ENCODE data around the gene OR6X1.
"Not testable (repeated sequence)": the region's sequence is repeated elsewhere in the genome, so short reads cannot be mapped to it uniquely, and the experiment has no call there.

Gene OR6X1

DNA sequence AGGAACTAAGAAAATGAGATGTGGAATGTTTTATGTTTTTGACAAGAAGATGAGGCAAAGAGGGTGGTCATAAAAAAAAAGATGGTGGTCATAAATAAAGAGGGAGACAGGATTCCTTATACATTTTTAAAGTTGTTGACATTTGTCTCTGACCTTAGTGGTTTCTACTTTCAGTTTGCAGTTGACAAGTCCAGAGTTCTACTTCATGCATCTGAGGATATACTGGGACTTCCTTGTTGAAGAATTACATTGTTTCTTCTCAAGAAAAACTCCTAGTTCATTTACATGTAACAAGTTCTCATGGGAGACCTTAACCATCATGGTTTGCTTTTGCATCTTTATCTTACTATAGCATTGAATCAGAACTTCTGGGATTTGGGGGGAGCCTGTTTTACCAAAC, 1.2 kb downstream of the OR6X1 start:
- no peak for DNase-seq (ENCODE audit: low read depth in 2 of 2)

DNA sequence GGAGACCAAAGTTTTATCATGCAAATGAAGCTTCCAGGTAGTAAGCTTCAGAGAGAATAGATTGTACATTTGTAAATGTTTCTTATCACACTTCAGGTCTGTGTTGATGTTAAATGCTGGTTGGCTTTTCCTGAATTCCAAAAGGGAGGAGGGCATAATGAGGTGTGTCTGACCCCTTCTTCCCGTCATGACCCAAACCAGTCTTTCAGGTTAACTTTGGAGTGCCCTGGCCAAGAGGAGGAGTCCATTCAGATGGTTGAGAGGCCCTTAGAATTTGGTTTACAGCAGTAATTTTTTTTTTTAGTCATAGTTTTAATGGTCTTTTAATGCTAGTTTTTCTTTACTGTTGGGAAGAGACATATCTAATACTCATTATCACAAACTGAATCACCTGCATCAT, 2.5 kb downstream of the OR6X1 start:
- no peak for DNase-seq (ENCODE audit: low read depth in 2 of 2)

- DNase-seq (ENCODE audit: low read depth in 2 of 2), result not testable (repeated sequence)
Measured at GRCh38 chr11:123748349-123748748, 6.0 kb downstream of the OR6X1 start.

- no peak for DNase-seq (ENCODE audit: low read depth in 2 of 2)
Measured at GRCh38 chr11:123745764-123746451, 8.4 kb downstream of the OR6X1 start.

- no peak for DNase-seq (ENCODE audit: low read depth in 2 of 2)
Measured at GRCh38 chr11:123742724-123743120, 11.6 kb downstream of the OR6X1 start.

DNA sequence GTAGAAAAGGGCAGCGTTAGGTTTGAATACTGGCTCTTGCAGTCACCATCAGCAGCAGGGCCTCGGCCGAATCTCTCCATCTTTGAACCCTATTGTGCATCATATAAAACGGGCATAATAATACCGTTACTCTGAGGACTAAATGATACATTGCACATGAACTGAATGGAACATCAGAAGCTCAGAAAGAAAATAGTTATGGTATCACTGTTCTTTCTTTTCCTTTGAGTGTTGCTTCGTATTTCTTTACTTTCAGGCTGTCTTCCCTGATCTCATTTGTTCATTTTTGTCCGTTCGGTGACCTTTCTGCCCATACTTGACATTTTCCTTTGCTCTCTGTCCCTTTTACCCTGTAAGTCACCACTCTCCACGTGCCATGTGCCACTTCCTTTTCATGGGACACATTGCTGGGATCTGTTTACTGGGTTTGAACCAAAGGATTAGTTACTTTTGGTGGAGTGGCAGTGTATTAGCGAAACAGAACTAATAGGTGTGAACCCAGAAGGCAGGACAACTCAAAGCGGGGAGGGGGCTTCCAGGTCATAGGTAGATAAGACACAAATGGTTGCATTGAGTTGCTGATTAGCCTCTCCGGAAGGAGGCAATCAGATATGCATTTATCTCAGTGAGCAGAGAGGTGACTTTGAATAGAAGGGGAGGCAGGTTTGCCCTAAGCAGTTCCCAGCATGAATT, 12.1 kb downstream of the OR6X1 start:
- no peak for DNase-seq (ENCODE audit: low read depth in 2 of 2)

GRCh38 chr11:123741159-123742030, 12.9 kb downstream of the OR6X1 start, which contains the start of gene ZNF202:
Gene ZNF202, minus strand, starts transcription at chr11:123741660. Its CDS starts 10,772 bp downstream, at chr11:123730888.
- DNase-seq (ENCODE audit: low read depth in 2 of 2), result peak; percentile 78 to 83

GRCh38 chr11:123740787-123741158, 13.5 kb downstream of the OR6X1 start:
- DNase-seq (ENCODE audit: low read depth in 2 of 2), result no peak

GRCh38 chr11:123738374-123738773, 15.9 kb downstream of the OR6X1 start:
- no peak for DNase-seq (ENCODE audit: low read depth in 2 of 2)

- DNase-seq (ENCODE audit: low read depth in 2 of 2), result no peak
Measured at GRCh38 chr11:123736769-123737168, 17.5 kb downstream of the OR6X1 start.

DNA sequence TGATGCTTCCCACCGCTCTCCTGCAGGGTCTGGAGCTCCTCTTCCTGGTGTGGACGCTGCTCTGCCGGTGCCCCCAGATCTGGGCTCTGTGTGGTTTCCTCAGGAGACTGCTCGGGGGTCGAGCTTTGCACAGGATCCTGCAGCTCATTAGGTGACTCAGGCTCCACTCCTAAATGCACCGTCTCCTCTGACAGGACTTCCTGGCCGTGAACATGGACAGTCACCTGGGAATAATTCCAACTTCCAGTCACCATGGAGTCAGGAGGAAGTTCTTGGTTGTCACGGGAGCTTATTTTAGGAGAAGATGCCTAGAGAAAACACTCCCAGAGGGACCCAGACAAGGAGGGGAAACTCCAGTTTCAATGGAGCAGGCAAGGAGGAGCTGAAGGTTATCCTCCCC, 24.7 kb downstream of the OR6X1 start:
- DNase-seq (ENCODE audit: low read depth in 2 of 2), result no peak

DNA sequence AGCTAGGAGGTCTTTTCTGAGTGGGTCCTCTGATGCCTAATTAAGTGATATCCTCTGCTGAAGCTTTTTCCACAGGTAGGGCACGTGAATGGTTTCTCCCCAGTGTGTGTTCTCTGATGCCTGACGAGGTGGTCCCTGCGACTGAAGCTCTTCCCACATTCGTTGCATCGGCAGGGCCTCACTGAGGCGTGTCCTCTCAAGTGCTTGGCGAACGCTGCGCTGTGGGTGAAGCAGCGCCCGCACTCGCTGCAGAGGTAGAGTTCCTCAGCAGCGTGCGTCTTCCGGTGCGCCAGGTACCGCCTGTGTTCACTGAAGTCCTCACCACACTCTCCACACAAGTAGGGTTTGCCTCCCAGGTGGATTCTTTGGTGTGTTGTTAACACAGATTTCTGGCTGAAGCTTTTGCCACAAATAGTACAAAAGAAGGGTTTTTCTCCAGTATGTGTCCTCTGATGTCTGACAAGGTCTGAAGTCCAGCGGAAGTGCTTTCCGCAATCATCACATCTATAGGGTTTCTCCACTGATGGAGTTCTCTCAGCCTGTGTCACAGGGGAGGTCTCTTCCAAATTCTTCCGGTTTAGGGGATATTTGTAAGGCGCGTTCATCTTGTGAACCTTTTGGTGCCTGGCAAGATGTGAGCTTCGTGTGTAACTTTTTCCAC, 28.2 kb downstream of the OR6X1 start:
- DNase-seq (ENCODE audit: low read depth in 2 of 2), result no peak

GRCh38 chr11:123719452-123719851, 34.9 kb downstream of the OR6X1 start:
- DNase-seq (ENCODE audit: low read depth in 2 of 2), result no peak

- DNase-seq (ENCODE audit: low read depth in 2 of 2), result no peak
Measured at GRCh38 chr11:123718469-123718868, 35.8 kb downstream of the OR6X1 start.

DNA sequence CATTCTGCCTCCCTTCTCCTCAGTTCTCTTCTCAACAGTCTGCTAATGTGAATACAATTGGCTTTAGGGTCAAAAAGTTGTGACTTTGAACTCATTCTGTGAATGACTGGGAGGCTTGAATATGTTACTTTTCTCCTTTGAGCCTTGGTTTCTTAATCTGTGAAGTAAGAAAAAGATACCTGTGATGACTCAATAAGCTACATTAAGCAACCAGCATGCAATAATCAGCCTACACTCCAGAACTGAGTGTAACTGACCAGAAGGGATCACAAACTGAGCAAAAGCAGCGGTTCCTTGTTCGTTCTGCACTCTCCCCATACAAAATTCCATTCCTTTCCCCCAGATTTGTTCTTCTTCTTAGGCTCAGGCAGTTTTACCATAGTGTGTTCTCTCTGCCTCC, 36.3 kb downstream of the OR6X1 start:
- DNase-seq (ENCODE audit: low read depth in 2 of 2), result no peak

DNA sequence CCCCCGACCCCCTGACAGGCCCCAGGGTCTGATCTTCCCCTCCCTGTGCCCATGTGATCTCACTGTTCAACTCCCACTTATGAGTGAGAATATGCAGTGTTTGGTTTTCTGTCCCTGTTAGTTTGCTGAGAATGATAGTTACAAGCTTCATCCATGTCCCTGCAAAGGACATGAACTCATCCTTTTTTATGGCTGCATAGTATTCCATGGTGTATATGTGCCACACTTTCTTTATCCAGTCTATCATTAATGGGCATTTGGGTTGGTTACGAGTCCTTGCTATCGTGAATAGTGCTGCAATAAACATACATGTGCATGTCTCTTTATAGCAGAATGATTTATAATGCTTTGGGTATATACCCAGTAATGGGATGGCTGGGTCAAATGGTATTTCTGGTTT, 41.7 kb downstream of the OR6X1 start:
- DNase-seq (ENCODE audit: low read depth in 2 of 2), result not testable (repeated sequence)

DNA sequence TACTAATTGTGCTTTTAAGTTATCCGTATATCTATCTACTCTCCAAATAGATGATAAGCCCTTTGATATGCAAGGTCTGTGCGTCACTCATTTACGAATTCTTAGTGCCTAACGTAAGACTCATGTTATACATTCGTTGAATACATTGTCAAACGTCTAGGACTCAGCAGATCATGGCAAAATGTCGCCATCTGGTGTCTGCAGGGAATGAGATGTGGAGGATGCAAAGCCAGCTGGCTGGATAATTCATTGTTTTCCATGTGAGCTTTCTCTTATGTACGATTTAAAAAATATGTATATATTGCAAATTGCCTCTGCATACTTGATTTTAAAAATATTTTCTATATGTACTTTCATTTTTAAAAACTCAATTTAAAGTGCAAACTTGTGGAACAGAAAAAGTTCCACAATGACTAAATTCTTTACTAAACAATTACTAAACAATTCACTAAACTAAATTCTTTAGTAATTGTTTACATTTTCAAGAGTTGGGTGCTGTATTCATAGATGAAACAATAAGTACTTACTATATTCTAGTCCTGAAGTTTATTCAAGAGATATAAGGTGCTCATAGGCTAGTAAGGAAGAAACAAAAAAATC, 46.6 kb downstream of the OR6X1 start:
- peak in 1 of 2 donors; percentile 9 for DNase-seq (ENCODE audit: low read depth in 2 of 2)

GRCh38 chr11:123707206-123707605, 47.1 kb downstream of the OR6X1 start:
- no peak for DNase-seq (ENCODE audit: low read depth in 2 of 2)

DNA sequence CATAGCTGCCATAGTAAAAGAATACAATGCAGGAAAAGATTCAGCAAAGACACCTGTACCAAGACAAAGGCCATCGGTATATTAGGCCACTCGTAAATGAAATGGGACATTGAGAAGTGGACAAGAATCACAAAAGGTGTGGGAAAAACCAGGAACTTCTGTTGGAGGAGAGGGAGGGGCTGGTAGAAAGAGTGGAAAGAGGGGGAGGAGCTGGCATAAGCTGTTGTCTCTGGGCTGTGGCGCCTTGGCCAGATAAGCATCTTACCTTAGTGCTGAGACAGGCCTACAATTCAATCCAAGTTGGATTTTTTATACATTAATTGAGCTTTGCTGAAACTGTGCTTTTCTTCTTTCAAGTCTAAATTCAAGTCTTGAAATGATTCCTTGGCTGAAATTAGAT, 50.0 kb downstream of the OR6X1 start:
- DNase-seq (ENCODE audit: low read depth in 2 of 2), result no peak

All from stimulated activated CD8-positive, alpha-beta memory T cell treated with anti-CD3 and anti-CD28 coated beads, Interleukin-15, amount 100 ng/mL, for 4 hours (primary cell).